A549 (cell line): ENCODE data around the gene UBL7.

Source experiments
- CEBPB ChIP-seq, 2 experiments: fragments of >200 bp in 1 of 2; sonication (Bioruptor Twin) in 1 of 2; formaldehyde crosslinking in 1 of 2; IDR thresholded peaks; 2 replicates each; pipeline ENCODE4 v1.6.1; 2012 to 2016
- EP300 ChIP-seq, 2 experiments: fragments of >200 bp; sonication (Bioruptor Twin); formaldehyde crosslinking; IDR thresholded peaks; 2 replicates in 1 of 2; 3 replicates in 1 of 2; pipeline ENCODE4 v1.6.1; 2016 to 2017
- ESRRA ChIP-seq: fragments of 150-350 bp; IDR thresholded peaks from 2 replicates; pipeline ENCODE4 v1.6.1; 2014; ENCODE audit warnings: mild to moderate bottlenecking, low read length, borderline replicate concordance
- HDAC2 ChIP-seq: fragments of 200-600 bp; sonication (generic); IDR thresholded peaks from 2 replicates; pipeline ENCODE4 v1.6.1; 2016
- POLR2A ChIP-seq: IDR thresholded peaks from 2 replicates; pipeline ENCODE4 v1.6.1; 2012; ENCODE audit warnings: mild to moderate bottlenecking, low read length
- RAD21 ChIP-seq, 2 experiments: fragments of >200 bp in 1 of 2; sonication (Bioruptor Twin) in 1 of 2; formaldehyde crosslinking in 1 of 2; IDR thresholded peaks in 1 of 2; conservative IDR thresholded peaks in 1 of 2; 2 replicates in 1 of 2; 3 replicates in 1 of 2; pipeline ENCODE4 v1.6.1; 2012 to 2018; ENCODE audit warnings: inconsistent platforms in 1 of 2
- RNF2 ChIP-seq: fragments of 200-600 bp; sonication (generic); IDR thresholded peaks from 2 replicates; pipeline ENCODE4 v1.6.1; 2016; ENCODE audit warnings: low read depth, mild to moderate bottlenecking, antibody characterized with exemption, moderate library complexity, borderline replicate concordance
- ZSCAN20 ChIP-seq: fragments of 250-450 bp; sonication (Bioruptor Pico); IDR thresholded peaks from 2 replicates; pipeline ENCODE4 v1.8.0; 2022; ENCODE audit warnings: mild to moderate bottlenecking, moderate library complexity
- TF ChIP-seq, protein P1 (sequence below): fragments of >200 bp; sonication (Bioruptor Twin); formaldehyde crosslinking; IDR thresholded peaks from 3 replicates; pipeline ENCODE4 v1.5.1; 2016
- TF ChIP-seq, protein P2 (sequence below): fragments of 200-600 bp; sonication (generic); IDR thresholded peaks from 2 replicates; pipeline ENCODE4 v1.6.1; 2016; ENCODE audit warnings: antibody characterized with exemption, mild to moderate bottlenecking, moderate library complexity
- TF ChIP-seq, protein P3 (sequence below): IDR thresholded peaks from 2 replicates; pipeline ENCODE4 v1.6.1; 2012

DNA sequence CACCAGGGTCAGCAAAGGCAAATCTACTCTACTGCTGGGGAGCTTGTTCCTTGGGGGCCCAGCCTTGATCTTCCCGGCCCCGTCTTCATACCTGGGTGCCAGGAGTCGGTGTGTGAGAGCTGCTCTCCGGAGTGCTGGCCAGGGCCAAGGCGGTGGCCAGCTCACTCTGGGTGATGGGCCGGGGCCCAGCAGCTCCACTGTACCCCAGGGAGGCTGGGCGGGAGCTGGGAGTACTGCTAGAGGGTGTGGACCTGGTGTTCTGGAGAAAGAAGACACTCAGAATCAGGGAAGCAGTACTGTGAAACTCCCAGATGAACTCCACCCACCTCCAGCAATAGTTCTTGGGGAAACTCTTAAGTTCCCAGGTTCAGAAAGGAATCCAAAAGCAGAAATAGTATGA, 11.9 kb downstream of the UBL7 start:
- TF ChIP-seq, protein P1, sequence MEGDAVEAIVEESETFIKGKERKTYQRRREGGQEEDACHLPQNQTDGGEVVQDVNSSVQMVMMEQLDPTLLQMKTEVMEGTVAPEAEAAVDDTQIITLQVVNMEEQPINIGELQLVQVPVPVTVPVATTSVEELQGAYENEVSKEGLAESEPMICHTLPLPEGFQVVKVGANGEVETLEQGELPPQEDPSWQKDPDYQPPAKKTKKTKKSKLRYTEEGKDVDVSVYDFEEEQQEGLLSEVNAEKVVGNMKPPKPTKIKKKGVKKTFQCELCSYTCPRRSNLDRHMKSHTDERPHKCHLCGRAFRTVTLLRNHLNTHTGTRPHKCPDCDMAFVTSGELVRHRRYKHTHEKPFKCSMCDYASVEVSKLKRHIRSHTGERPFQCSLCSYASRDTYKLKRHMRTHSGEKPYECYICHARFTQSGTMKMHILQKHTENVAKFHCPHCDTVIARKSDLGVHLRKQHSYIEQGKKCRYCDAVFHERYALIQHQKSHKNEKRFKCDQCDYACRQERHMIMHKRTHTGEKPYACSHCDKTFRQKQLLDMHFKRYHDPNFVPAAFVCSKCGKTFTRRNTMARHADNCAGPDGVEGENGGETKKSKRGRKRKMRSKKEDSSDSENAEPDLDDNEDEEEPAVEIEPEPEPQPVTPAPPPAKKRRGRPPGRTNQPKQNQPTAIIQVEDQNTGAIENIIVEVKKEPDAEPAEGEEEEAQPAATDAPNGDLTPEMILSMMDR = no peak
- TF ChIP-seq, protein P2, sequence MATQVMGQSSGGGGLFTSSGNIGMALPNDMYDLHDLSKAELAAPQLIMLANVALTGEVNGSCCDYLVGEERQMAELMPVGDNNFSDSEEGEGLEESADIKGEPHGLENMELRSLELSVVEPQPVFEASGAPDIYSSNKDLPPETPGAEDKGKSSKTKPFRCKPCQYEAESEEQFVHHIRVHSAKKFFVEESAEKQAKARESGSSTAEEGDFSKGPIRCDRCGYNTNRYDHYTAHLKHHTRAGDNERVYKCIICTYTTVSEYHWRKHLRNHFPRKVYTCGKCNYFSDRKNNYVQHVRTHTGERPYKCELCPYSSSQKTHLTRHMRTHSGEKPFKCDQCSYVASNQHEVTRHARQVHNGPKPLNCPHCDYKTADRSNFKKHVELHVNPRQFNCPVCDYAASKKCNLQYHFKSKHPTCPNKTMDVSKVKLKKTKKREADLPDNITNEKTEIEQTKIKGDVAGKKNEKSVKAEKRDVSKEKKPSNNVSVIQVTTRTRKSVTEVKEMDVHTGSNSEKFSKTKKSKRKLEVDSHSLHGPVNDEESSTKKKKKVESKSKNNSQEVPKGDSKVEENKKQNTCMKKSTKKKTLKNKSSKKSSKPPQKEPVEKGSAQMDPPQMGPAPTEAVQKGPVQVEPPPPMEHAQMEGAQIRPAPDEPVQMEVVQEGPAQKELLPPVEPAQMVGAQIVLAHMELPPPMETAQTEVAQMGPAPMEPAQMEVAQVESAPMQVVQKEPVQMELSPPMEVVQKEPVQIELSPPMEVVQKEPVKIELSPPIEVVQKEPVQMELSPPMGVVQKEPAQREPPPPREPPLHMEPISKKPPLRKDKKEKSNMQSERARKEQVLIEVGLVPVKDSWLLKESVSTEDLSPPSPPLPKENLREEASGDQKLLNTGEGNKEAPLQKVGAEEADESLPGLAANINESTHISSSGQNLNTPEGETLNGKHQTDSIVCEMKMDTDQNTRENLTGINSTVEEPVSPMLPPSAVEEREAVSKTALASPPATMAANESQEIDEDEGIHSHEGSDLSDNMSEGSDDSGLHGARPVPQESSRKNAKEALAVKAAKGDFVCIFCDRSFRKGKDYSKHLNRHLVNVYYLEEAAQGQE = no peak
- TF ChIP-seq RAD21 (conservative IDR thresholded peaks at IDR 0.05 in 1 of 2, IDR thresholded peaks at IDR 0.05 in 1 of 2) (no peak), EP300 (IDR thresholded peaks at IDR 0.05) (no peak), RNF2 (no peak), HDAC2 (no peak), ZSCAN20 (CRISPR knock-in tag) (no peak), ESRRA (no peak), POLR2A (no peak), CEBPB (IDR thresholded peaks at IDR 0.05) (no peak)
- TF ChIP-seq, protein P3, sequence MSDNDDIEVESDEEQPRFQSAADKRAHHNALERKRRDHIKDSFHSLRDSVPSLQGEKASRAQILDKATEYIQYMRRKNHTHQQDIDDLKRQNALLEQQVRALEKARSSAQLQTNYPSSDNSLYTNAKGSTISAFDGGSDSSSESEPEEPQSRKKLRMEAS = no peak
